Vagina (tissue), 2 donors: Measurements from ENCODE around the gene RAB12.

ENCODE experiments used
- CTCF ChIP-seq, 3 experiments: fragments of 450-650 bp in 2 of 3; fragments of 200-600 bp in 1 of 3; sonication (generic) in 1 of 3; IDR thresholded peaks; one replicate each; pipeline ENCODE4 v1.5.1; 2017 to 2019; ENCODE audit warnings: antibody characterized with exemption in 3 of 3, mild to moderate bottlenecking in 2 of 3, moderate library complexity in 2 of 3
- POLR2A ChIP-seq, 2 donors: fragments of 450-650 bp; IDR thresholded peaks; one replicate each; pipeline ENCODE4 v1.6.1; 2017; ENCODE audit warnings: antibody characterized with exemption in 2 of 2, mild to moderate bottlenecking in 2 of 2, moderate library complexity in 2 of 2
- POLR2AphosphoS5 ChIP-seq, 2 donors: sonication (generic); formaldehyde crosslinking; IDR thresholded peaks; one replicate each; pipeline ENCODE4 v1.9.0; 2017; ENCODE audit warnings: antibody characterized with exemption in 2 of 2, mild to moderate bottlenecking in 2 of 2, low read depth in 1 of 2; ENCODE audit not compliant: insufficient read depth in 1 of 2

GRCh38 chr18:8662560-8663255, 53.5 kb downstream of the RAB12 start:
- TF ChIP-seq CTCF (IDR thresholded peaks at IDR 0.05): no peak
- TF ChIP-seq POLR2A (IDR thresholded peaks at IDR 0.05): no peak
- TF ChIP-seq POLR2AphosphoS5 (IDR thresholded peaks at IDR 0.05; ENCODE audit: insufficient read depth in 1 of 2, low read depth in 1 of 2): no peak
